Osteocyte (in vitro differentiated cells): ENCODE results near the gene GLMP. TPM values are rescaled to one million over a fixed set of nuclear protein-coding genes. Genes with fewer than 3 reads are reported as not detected.

Experiments used
- DNase-seq: peaks from one replicate; pipeline ENCODE4 v3.0.0; 2021; ENCODE audit warnings: mixed read lengths; ENCODE audit not compliant: unreplicated experiment; ENCODE audit errors: extremely low spot score
- H3K27ac Mint-ChIP-seq: one replicate; pipeline ENCODE4 v1.8.0; 2021; ENCODE audit warnings: mild to moderate bottlenecking, mixed read lengths; ENCODE audit not compliant: unreplicated experiment
- H3K27me3 Mint-ChIP-seq: one replicate; pipeline ENCODE4 v1.8.0; 2021; ENCODE audit warnings: mixed read lengths; ENCODE audit not compliant: unreplicated experiment
- H3K36me3 Mint-ChIP-seq: one replicate; pipeline ENCODE4 v1.8.0; 2021; ENCODE audit warnings: mixed read lengths; ENCODE audit not compliant: unreplicated experiment
- H3K4me1 Mint-ChIP-seq: one replicate; pipeline ENCODE4 v1.8.0; 2021; ENCODE audit warnings: mixed read lengths; ENCODE audit not compliant: unreplicated experiment
- H3K4me3 Mint-ChIP-seq: one replicate; pipeline ENCODE4 v1.8.0; 2021; ENCODE audit warnings: mild to moderate bottlenecking, moderate library complexity, mixed read lengths; ENCODE audit not compliant: unreplicated experiment
- H3K9me3 Mint-ChIP-seq: one replicate; pipeline ENCODE4 v1.8.0; 2021; ENCODE audit warnings: mixed read lengths; ENCODE audit not compliant: unreplicated experiment
- CTCF ChIP-seq: fragments of 200-600 bp; sonication (generic); IDR thresholded peaks from 2 replicates; pipeline ENCODE4 v1.5.0; 2021; ENCODE audit warnings: antibody characterized with exemption, mild to moderate bottlenecking, moderate library complexity
- total RNA-seq: library from RNA; stranded (reverse); gene quantifications from 2 replicates; pipeline ENCODE4 v1.2.1, GENCODE V29; 2021

Gene GLMP
- total RNA-seq, 1 donor from 2014 or later, result 77.1 TPM

GRCh38 chr1:156283521-156283920 lies 12.0 kb downstream of the GLMP start:
- peak overlapping the region; percentile 88 for H3K27ac Mint-ChIP-seq
- H3K9me3 Mint-ChIP-seq, result no peaks in the 10 kb centered on the region
- TF ChIP-seq CTCF, result no peak
- H3K36me3 Mint-ChIP-seq, result peaks cover 1% of the 10 kb centered on the region
- H3K4me1 Mint-ChIP-seq, result peaks cover 28% of the 10 kb centered on the region
- H3K4me3 Mint-ChIP-seq, result peak overlapping the region; percentile 86
- no peak for DNase-seq
- no peaks in the 10 kb centered on the region for H3K27me3 Mint-ChIP-seq

GRCh38 chr1:156282479-156283222 lies 12.8 kb downstream of the GLMP start, which contains the start of gene SMG5:
Gene SMG5 (minus strand): TSS chr1:156282825. CDS start chr1:156282680, 145 bp downstream.
- H3K27me3 Mint-ChIP-seq, result no peaks in the 10 kb centered on the region
- H3K27ac Mint-ChIP-seq, result peak within 1 kb of the TSS; percentile 88
- TF ChIP-seq CTCF, result no peak
- H3K4me1 Mint-ChIP-seq, result peaks cover 28% of the 10 kb centered on the region
- DNase-seq, result peak; percentile 98
- H3K36me3 Mint-ChIP-seq, result peaks cover 10% of the 10 kb centered on the region
- peak within 1 kb of the TSS; percentile 86 for H3K4me3 Mint-ChIP-seq
- H3K9me3 Mint-ChIP-seq, result no peaks in the 10 kb centered on the region

- Mint-ChIP-seq H3K4me1 (peaks cover 28% of the 10 kb centered on the region), H3K9me3 (no peaks in the 10 kb centered on the region), H3K27me3 (no peaks in the 10 kb centered on the region), H3K4me3 (peak overlapping the region; percentile 86), H3K27ac (peak overlapping the region; percentile 88), H3K36me3 (peaks cover 13% of the 10 kb centered on the region)
- TF ChIP-seq CTCF, result no peak
- no peak for DNase-seq
These were observed 13.6 kb downstream of the GLMP start for GRCh38 chr1:156281693-156282478.

- Mint-ChIP-seq H3K4me3 (peak overlapping the region; percentile 86), H3K27ac (peak overlapping the region; percentile 88), H3K36me3 (peaks cover 16% of the 10 kb centered on the region), H3K27me3 (no peaks in the 10 kb centered on the region), H3K9me3 (no peaks in the 10 kb centered on the region), H3K4me1 (peaks cover 28% of the 10 kb centered on the region)
- no peak for TF ChIP-seq CTCF
- DNase-seq, result no peak
These were observed 14.2 kb downstream of the GLMP start for GRCh38 chr1:156281281-156281680.

- no peak for TF ChIP-seq CTCF
- H3K4me1 Mint-ChIP-seq, result peaks cover 28% of the 10 kb centered on the region
- H3K4me3 Mint-ChIP-seq, result no peak overlapping the region
- no peak overlapping the region for H3K27ac Mint-ChIP-seq
- H3K9me3 Mint-ChIP-seq, result no peaks in the 10 kb centered on the region
- H3K27me3 Mint-ChIP-seq, result no peaks in the 10 kb centered on the region
- no peak for DNase-seq
- H3K36me3 Mint-ChIP-seq, result peaks cover 24% of the 10 kb centered on the region
These were observed 15.6 kb downstream of the GLMP start for GRCh38 chr1:156279837-156280236.
